Measurements from ENCODE around the gene TUBGCP6. TPM values are rescaled to one million over a fixed set of nuclear protein-coding genes. Genes with fewer than 3 reads are reported as not detected.

The TUBGCP6 gene
- total and polyA plus RNA-seq, 2 donors (not counting 1 experiment from before 2014, with no cell fraction given): 137 to 178 TPM

- Histone ChIP-seq H3K4me3 (ENCODE audit: control extremely low read depth in 1 of 5, extremely low read depth in 1 of 5, insufficient read depth in 1 of 5, low read depth in 2 of 5, low read length in 4 of 5) (no peak overlapping the region), H3K4me2 (replicated peaks; ENCODE audit: low read depth, low read length, poor library complexity, severe bottlenecking) (no peak overlapping the region), H3K4me1 (ENCODE audit: control insufficient read depth in 2 of 2, insufficient read depth in 2 of 2, low read length in 2 of 2) (peaks cover 14 to 30% of the 10 kb centered on the region in 2 donors), H4K20me1 (ENCODE audit: control insufficient read depth, insufficient read depth, low read length, poor library complexity, severe bottlenecking) (peaks cover 18% of the 10 kb centered on the region), H3K9me3 (ENCODE audit: control extremely low read depth in 1 of 3, control insufficient read depth in 2 of 3, insufficient read depth in 1 of 3, low read length in 2 of 3) (no peaks in the 10 kb centered on the region), H3K79me2 (ENCODE audit: control insufficient read depth, insufficient read depth, low read length) (peaks cover 6% of the 10 kb centered on the region), H3K36me3 (replicated peaks in 1 of 2; ENCODE audit: control extremely low read depth in 1 of 2, control insufficient read depth in 1 of 2, extremely low read depth in 1 of 2, insufficient read depth in 2 of 2, low read length in 1 of 2) (peaks cover 0 to 7% of the 10 kb centered on the region in 2 experiments), H3K27ac (ENCODE audit: low read length in 2 of 2) (no peak overlapping the region), H3K27me3 (replicated peaks in 1 of 4; ENCODE audit: control extremely low read depth in 1 of 4, control insufficient read depth in 3 of 4, insufficient read depth in 4 of 4, low read length in 3 of 4) (no peaks in the 10 kb centered on the region), H2AFZ (ENCODE audit: insufficient read depth, low read depth, low read length, poor library complexity, severe bottlenecking) (no peak overlapping the region), H3K9ac (ENCODE audit: low read length) (no peak overlapping the region)
- Mint-ChIP-seq H3K27me3 (no peaks in the 10 kb centered on the region), H3K27ac (peak overlapping the region; percentile 15), H3K4me1 (peaks cover 15% of the 10 kb centered on the region), H3K4me3 (no peak overlapping the region), H3K9me3 (ENCODE audit: insufficient read depth) (no peaks in the 10 kb centered on the region)
- ChIA-PET POLR2A (interaction anchor here (0.6 to 1.7 kb wide), 5 partner anchors 9 to 245 kb away, joined by 3 to 6 read pairs (median 4); no protein-coding TSS in a partner anchor), CTCF (interaction anchor here (0.6 to 3.8 kb wide), 18 partner anchors 9 to 368 kb away, joined by 3 to 52 read pairs (median 6); partner anchors contain the start of genes DENND6B, MAPK12, PLXNB2 and SCO2)
- no peak for ATAC-seq (ENCODE audit: low read depth)
- WGBS (ENCODE audit: insufficient coverage): 90% methylated on average over 21 of the region's 22 CpGs
- no peak for TF ChIP-seq CTCF (IDR thresholded peaks at IDR 0.05)
- no peak for TF ChIP-seq EZH2 (IDR thresholded peaks at IDR 0.05; ENCODE audit: borderline replicate concordance, insufficient read depth, low read depth, low read length, poor library complexity, severe bottlenecking)
- DNase-seq: no peak
- intact Hi-C loops (cut with micrococcal nuclease): loop anchor here (2.0 to 5.0 kb wide), 2 partner anchors 18 to 329 kb away; partner anchors contain the start of genes CHKB and MAPK11
Measured at GRCh38 chr22:50253046-50253915, 8.5 kb upstream of the TUBGCP6 start.

All from B cell (primary cell).